Measurements from ENCODE around the gene KLHL35.

Gene KLHL35

DNA sequence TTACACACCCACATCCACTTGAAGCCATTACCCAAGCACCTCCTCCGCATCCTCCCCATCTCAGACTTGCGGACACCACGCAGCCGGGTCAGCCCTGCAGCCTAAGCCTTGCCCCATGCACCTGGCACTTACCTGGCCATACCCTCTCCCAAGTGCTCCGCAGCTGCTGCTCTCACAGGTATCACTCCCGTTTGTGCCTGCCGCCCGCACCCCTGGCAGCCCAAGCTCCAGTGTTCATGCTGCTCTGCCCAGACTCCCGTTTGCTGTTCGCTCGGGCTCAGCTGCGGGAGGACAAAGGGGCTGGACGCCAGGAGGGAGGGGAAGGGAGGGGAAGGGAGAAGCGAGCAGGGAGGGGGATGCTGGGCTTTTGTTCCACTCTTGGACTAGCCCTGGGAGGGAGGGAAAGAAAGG is at the start of gene KLHL35:
TSS of gene KLHL35 (minus strand) at position 293 of the 411 bp plus-strand sequence. CDS start 2,574 bp downstream, outside the sequence.
- TF ChIP-seq POLR2A (IDR thresholded peaks at IDR 0.05; ENCODE audit: low read length), result no peak
- no peak for DNase-seq

GRCh38 chr11:75481922-75482606 is 49.1 kb upstream of the KLHL35 start:
- peak; percentile 19 to 22 for DNase-seq
- TF ChIP-seq GATA1 (IDR thresholded peaks at IDR 0.05; ENCODE audit: low read depth, low read length) (no peak), POLR2A (IDR thresholded peaks at IDR 0.05; ENCODE audit: low read length) (no peak)

GRCh38 chr11:75481223-75481921 is 48.4 kb upstream of the KLHL35 start:
- TF ChIP-seq POLR2A (IDR thresholded peaks at IDR 0.05; ENCODE audit: low read length) (no peak), GATA1 (IDR thresholded peaks at IDR 0.05; ENCODE audit: low read depth, low read length) (no peak)
- peak; percentile 24 to 38 for DNase-seq

DNA sequence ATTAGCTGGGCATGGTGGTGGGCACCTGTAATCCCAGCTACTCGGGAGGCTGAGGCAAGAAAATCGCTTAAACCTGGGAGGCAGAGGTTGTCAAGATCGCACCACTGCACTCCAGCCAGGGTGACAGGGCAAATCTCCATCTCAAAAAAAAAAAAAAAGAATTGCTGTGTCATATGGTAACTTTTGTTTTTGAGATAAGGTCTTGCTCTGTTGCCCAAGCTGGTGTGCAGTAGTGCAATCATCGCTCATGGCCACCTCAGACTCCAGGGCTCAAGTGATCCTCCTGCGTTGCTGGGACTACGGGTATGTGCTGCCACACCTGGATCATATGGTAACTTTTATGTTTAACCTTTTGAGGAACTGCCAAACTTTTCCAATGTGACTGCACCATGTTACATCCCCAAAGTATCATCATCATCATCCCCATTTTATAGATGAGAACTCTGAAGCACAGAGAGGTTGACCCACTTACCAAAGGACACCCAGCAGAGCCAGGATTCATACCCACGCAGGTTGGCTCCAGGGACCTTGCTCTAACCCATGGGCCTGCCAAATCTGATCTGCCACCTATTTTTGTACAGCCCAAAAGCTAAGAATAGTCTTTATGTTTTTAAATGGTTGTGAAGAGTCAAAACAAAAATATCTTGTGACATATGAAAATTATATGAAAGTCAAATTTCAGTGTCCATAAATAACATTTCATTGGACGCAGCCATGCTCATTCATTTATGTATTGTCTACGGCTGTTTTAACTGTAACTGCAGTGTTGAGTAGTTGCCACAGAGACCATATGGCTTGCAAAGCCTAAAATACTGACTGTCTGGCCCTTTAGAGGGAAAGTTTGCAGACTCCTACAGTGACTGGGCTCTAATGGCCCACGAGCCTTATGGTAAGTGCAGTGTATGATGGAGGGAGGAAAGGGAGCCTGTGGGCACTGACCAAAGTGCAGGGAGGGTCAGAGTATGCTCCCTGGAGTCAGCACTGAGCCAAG is 47.5 kb upstream of the KLHL35 start:
- peak; percentile 15 for TF ChIP-seq GATA1 (IDR thresholded peaks at IDR 0.05; ENCODE audit: low read depth, low read length)
- TF ChIP-seq POLR2A (IDR thresholded peaks at IDR 0.05; ENCODE audit: low read length), result no peak
- peak; percentile 91 to 93 for DNase-seq

DNA sequence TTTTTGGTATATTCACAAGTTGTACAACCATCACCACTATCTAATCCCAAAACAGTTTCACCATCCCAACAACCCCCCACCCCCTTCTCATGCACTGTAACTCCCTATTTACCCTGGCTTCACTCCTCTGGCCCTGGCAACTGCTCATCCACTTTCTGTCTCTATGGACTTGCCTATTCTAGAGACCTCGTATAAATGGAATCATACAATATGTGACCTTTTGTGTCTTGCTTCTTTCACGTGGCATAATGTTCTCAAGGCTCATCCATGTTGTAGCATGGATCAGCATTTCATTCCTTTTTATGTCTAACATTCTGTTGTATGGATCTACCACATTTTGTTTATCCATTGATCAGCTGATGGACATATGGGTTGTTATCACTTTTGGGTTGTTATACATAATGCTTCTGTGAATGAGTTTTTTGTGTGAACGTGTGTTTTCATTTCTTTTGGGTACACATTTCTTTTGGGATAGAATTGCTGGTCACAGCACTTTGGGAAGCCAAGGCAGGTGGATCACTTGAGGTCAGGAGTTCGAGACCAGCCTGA is 46.7 kb upstream of the KLHL35 start:
- DNase-seq, result peak in 1 of 2 experiments; percentile 47
- TF ChIP-seq GATA1 (IDR thresholded peaks at IDR 0.05; ENCODE audit: low read depth, low read length), result no peak
- no peak for TF ChIP-seq POLR2A (IDR thresholded peaks at IDR 0.05; ENCODE audit: low read length)

- peak in 1 of 2 experiments; percentile 40 for DNase-seq
- TF ChIP-seq POLR2A (IDR thresholded peaks at IDR 0.05; ENCODE audit: low read length) (no peak), GATA1 (IDR thresholded peaks at IDR 0.05; ENCODE audit: low read depth, low read length) (no peak)
Observed at GRCh38 chr11:75478783-75479596, 46.0 kb upstream of the KLHL35 start.

- peak in 1 of 2 experiments; percentile 14 for DNase-seq
- no peak for TF ChIP-seq POLR2A (IDR thresholded peaks at IDR 0.05; ENCODE audit: low read length)
- TF ChIP-seq GATA1 (IDR thresholded peaks at IDR 0.05; ENCODE audit: low read depth, low read length), result no peak
Observed at GRCh38 chr11:75477614-75477935, 44.6 kb upstream of the KLHL35 start.

DNA sequence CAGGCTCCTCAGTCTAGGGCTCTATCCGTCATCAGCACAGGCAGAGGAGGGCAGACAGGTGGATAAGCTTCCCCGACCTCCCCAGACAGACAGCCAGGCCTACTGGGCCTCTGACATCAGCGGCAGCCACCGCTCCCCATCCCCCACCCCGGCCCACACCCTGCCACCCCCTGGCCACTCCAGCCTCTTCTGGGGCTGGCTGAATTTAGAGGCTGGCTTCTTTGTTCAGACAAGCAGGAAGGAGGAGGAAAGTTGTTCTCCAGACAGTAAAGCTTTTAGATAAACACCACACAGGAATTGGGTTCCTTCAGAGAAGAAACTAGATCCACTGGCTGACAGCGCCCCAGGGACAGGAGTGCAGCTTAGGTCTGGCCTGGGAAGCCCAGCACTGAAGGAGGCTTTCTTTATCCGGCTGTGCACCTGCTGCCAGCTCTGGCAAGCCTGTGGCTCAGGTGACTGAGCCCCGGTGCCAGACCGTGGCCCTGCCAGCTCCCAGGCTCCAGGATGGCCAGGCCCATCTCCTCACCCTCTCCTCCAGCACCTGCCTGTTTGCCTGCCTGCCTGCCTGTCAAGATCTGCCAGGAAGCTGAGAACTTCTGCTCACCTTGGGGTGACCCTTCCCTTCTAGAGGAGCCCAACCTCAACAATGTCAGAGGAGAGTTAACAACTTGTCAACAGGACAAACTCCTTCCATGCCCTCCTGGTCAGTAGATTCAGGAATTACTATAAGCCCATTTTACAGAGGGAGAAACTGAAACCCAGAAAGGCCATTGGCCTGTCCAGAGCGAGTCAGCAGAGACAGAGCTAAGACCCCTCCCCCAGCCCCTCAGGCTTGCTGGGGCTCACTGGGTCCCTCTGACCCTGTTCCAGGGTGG is 44.0 kb upstream of the KLHL35 start:
- TF ChIP-seq POLR2A (IDR thresholded peaks at IDR 0.05; ENCODE audit: low read length) (no peak), GATA1 (IDR thresholded peaks at IDR 0.05; ENCODE audit: low read depth, low read length) (no peak)
- peak; percentile 38 to 48 for DNase-seq

GRCh38 chr11:75475767-75476650 is 43.0 kb upstream of the KLHL35 start:
- DNase-seq, result peak; percentile 90 to 92
- TF ChIP-seq GATA1 (IDR thresholded peaks at IDR 0.05; ENCODE audit: low read depth, low read length), result no peak
- TF ChIP-seq POLR2A (IDR thresholded peaks at IDR 0.05; ENCODE audit: low read length), result no peak

- no peak for TF ChIP-seq POLR2A (IDR thresholded peaks at IDR 0.05; ENCODE audit: low read length)
- no peak for TF ChIP-seq GATA1 (IDR thresholded peaks at IDR 0.05; ENCODE audit: low read depth, low read length)
- peak; percentile 79 to 81 for DNase-seq
Observed at GRCh38 chr11:75474878-75475766, 42.1 kb upstream of the KLHL35 start.
